GM18511 (cell line): ENCODE measurements around the gene ALOX12B.
"Not testable (repeated sequence)": the region's sequence is repeated elsewhere in the genome, so short reads cannot be mapped to it uniquely, and the experiment has no call there.

Experiments
- ATAC-seq: cut with Tn5 transposase; IDR thresholded peaks from one replicate; pipeline ENCODE4 v1.9.1; 2021; ENCODE audit warnings: mild to moderate bottlenecking, moderate library complexity; ENCODE audit not compliant: unreplicated experiment

ALOX12B gene

DNA sequence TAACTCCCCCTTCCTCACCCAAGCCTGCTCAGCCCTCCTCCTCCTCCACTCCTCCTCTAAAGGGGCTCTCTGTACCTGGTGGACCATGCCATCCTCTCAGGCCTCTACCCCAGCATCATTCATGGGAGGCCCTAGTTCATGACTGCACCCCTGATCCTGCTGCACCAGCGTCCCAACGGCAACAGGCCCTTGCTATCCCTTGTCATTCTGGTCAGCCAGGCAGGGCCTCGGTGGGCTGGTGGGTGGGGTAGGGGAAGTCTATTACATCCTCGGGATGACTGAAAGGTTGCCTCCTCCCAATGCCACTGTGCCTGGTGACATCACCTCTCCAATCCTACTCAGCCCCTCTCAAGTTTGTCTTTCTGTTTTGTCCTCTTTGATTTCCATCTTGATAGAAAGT lies 19.7 kb downstream of the ALOX12B start:
- ATAC-seq = no peak

- no peak for ATAC-seq
These were observed 20.4 kb downstream of the ALOX12B start for GRCh38 chr17:8066841-8067775.

- no peak for ATAC-seq
These were observed 22.9 kb downstream of the ALOX12B start for GRCh38 chr17:8064561-8065019.

GRCh38 chr17:8063761-8064534 lies 23.6 kb downstream of the ALOX12B start:
- no peak for ATAC-seq

DNA sequence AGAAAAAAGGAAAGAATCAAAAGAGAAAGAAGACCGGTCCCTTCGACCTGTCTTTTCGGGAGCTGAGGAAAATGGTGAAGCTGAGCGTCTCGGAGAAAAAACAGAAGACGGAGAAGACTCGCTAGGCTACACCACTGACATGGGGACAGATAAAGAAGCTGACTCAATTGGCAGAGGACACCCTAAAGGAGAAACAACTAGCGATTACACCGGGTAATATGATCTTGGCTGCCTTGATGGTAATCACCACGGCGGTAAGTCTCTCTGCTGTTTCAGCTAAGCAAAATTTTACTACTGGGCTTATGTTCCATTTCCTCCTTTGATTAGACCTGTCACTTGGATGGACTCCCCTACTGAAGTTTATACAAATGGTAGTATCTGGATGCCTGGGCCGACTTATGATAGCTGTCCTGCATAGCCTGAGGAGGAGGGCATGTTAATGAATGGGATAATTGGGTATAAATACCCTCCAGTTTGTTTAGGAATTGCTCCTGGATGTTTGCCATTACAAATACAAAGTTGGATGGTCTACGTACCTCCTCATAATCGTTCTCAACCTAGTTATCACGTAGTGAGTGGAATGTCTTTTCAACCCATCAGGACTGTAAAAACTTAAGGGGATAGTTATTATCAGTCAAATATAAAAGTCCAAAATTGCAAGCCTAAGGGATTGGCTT lies 24.6 kb downstream of the ALOX12B start:
- no peak for ATAC-seq

DNA sequence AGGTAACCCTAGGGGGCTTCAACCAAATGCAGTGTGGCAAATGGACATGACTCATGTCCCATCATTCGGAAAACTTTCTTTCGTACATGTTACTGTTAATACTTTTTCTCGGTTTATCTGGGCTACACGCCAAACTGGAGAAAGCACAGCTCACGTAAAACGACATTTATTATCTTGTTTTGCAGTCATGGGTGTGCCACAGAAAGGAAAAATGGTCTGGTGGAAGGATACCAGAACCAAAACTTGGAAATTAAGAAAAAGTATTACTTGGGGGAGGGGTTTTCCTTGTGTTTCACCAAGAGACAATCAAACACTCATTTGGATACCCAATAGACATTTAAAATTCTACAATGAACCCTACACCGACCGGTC lies 25.1 kb downstream of the ALOX12B start:
- no peak for ATAC-seq

DNA sequence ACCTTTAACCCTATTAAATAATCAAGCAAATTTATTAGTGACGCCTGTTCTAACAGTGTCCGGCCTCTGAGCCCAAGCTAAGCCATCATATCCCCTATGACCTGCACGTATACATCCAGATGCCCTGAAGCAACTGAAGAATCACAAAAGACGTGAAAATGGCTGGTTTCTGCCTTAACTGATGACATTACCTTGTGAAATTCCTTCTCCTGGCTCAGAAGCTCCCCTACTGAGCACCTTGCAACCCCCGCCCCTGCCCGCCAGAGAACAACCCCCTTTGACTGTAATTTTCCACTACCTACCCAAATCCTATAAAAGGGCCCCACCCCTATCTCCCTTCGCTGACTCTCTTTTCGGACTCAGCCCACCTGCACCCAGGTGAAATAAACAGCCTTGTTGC lies 25.7 kb downstream of the ALOX12B start:
- not testable (repeated sequence) for ATAC-seq

GRCh38 chr17:8060274-8060673 lies 27.2 kb downstream of the ALOX12B start:
- ATAC-seq = no peak

GRCh38 chr17:8059131-8059530 lies 28.4 kb downstream of the ALOX12B start:
- no peak for ATAC-seq

GRCh38 chr17:8057691-8058114 lies 29.8 kb downstream of the ALOX12B start:
- no peak for ATAC-seq

DNA sequence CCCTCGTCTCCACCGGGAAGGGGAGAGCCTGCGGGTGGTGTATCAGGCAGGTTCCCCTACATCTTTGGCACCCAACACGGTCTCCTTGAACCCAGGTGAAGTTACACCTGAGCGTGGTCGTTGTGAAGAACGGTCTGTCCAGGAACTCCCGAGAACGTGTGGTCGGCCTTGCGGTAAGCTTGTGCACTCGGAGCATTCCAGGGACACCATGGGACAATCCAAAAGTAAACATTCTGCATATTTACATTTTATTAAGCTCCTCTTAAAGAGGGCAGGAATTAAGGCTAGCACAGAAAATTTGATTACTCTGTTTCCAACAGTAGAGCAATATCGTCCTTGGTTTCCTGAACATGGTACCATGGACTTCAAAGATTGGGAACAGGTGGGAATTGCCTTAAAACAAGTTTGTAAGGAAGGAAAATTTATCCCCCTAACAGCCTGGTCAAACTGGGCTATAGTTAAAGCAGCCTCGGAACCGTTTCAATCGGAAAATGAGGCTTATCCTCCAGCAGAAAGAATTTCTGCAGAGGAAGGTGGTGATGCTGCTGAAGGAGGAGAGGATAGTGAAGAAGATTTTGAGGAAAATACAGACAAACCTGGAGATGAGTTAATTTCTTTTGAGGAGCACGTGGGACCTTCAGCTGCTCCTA lies 30.4 kb downstream of the ALOX12B start:
- no peak for ATAC-seq

GRCh38 chr17:8056232-8056975 lies 31.1 kb downstream of the ALOX12B start:
- ATAC-seq = peak; percentile 60

DNA sequence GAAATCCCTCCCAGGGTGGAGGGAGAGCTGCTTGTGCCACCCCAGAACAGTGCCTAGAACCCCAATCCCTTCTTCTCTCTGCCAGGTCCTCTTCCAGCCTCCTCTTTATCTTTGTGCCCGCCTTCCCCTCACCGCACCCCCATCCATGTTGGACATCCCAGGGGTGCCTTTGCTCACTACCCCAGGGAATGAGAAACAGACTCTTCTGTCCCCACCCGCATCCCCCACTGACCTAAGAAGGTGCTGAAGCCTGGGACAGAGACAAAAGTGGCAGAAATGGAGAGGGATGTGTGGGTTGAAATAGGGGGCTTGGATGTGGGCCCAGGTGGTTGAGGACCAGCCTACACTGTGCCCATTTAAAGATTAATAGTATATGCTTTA lies 31.7 kb downstream of the ALOX12B start:
- ATAC-seq = no peak

DNA sequence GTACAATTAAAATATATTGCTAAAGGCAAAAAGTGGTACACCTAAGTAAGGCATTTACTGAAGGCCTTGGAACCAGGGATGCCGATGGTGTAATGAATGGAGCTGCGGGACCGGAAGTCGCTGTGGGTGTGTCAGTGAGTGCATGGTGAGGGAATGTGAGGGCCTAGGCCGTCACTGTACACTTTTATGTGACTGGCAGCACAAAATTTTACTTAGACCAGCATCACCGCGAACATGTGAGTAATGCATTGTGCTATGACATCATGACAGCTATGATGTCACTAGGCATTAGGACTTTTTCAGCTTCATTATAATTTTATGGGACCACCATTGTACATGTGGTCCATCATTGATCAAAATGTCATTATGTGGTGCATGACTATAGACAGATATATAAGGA lies 33.9 kb downstream of the ALOX12B start:
- ATAC-seq = no peak

- ATAC-seq = no peak
These were observed 35.0 kb downstream of the ALOX12B start for GRCh38 chr17:8052256-8053252.

GRCh38 chr17:8051831-8052230 lies 35.7 kb downstream of the ALOX12B start:
- ATAC-seq = no peak

- no peak for ATAC-seq
These were observed 38.8 kb downstream of the ALOX12B start for GRCh38 chr17:8048736-8049135.

DNA sequence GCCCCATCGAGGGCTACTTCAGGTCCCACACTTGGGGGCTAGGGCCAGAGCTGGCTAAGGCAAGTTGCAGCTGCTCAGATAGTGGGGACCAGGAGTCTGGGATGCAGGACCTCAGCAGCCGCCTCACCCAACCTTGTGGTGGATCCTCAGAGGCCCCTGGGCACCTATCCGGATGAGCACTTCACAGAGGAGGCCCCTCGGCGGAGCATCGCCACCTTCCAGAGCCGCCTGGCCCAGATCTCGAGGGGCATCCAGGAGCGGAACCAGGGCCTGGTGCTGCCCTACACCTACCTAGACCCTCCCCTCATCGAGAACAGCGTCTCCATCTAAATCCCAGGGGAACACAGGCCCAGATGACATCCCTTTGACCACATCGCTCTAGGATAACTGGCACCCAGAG lies 39.3 kb downstream of the ALOX12B start:
- ATAC-seq = no peak

DNA sequence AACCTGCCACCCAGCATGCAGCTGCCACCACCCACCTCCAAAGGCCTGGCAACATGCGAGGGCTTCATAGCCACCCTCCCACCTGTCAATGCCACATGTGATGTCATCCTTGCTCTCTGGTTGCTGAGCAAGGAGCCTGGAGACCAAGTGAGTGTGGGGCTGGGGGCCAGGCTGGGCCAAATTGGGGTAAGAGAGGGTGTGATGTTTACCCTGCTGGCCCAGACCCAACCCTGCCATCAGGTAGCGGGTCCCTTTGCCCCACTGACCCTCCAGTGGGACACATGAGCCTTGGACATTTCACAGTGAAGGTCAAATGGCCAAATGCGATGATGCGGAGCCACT lies 39.8 kb downstream of the ALOX12B start:
- no peak for ATAC-seq
